ENCODE measurements around the gene SPACA9. TPM values are rescaled to one million over a fixed set of nuclear protein-coding genes. Genes with fewer than 3 reads are reported as not detected.

SPACA9 gene
- total and polyA plus RNA-seq, 2 donors, result 4.6 to 5.8 TPM

DNA sequence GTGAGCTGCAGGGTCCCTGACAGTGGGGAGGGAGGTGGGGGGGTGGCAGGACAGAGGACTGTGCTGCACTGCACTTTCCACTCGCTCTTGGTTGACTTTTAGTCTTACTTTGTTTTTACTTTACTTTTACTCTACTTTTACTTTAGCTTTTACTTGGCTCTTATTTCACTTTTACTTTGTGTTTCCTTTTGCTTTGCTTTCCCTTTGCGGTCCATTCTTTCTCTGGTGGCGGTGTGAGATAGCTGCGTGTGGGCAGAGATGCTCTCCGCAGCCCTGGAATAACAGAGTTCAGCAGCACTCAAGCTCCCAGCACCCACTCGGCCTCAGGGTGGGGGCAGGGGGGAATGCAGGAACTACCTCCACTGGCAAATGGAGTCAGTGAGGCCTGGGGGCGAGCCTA, 5.3 kb upstream of the SPACA9 start:
- Histone ChIP-seq H3K27me3 (ENCODE audit: control insufficient read depth in 2 of 2, insufficient read depth in 1 of 2, low read length in 1 of 2) (peaks cover 0 to 5% of the 10 kb centered on the region in 2 donors), H3K36me3 (ENCODE audit: control insufficient read depth in 2 of 2, insufficient read depth in 2 of 2, low read length in 1 of 2) (peaks cover 0 to 3% of the 10 kb centered on the region in 2 donors), H3K4me1 (ENCODE audit: control insufficient read depth in 2 of 2, insufficient read depth in 2 of 2, low read length in 2 of 2) (peaks cover 7 to 12% of the 10 kb centered on the region in 2 donors), H3K4me3 (ENCODE audit: low read length in 2 of 2) (no peak overlapping the region), H3K27ac (ENCODE audit: low read depth in 1 of 2, low read length in 1 of 2) (no peak overlapping the region), H3K9me3 (ENCODE audit: control insufficient read depth in 2 of 2, insufficient read depth in 1 of 2, low read length in 1 of 2) (peaks cover 0 to 2% of the 10 kb centered on the region in 2 donors)
- DNase-seq (ENCODE audit: low read depth in 6 of 9, low spot score in 9 of 9), result no peak
- WGBS, result 89% methylated on average over 7 of the region's 7 CpGs

DNA sequence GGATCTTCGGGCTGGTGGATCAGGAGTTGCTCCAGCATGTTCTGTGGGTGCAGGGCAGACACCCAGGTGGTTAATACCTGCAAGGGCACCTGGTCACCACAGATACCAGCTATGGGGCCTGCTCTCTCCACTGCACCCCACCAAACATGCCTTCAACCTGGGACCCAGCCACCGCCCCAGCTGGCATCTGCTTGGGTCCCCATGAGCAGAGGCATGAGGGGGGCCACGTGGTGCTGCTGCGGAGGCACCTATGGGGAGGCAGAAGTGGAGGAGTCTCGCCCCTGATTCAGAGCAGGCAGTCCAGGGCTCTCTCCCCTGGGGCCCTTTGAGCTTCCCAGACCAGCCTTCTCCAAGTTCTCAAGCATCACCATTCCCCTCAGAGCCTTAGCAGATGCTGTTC, 3.5 kb upstream of the SPACA9 start:
- Histone ChIP-seq H3K4me1 (ENCODE audit: control insufficient read depth in 2 of 2, insufficient read depth in 2 of 2, low read length in 2 of 2) (peaks cover 21 to 28% of the 10 kb centered on the region in 2 donors), H3K9me3 (ENCODE audit: control insufficient read depth in 2 of 2, insufficient read depth in 1 of 2, low read length in 1 of 2) (peaks cover 0 to 2% of the 10 kb centered on the region in 2 donors), H3K27me3 (ENCODE audit: control insufficient read depth in 2 of 2, insufficient read depth in 1 of 2, low read length in 1 of 2) (peaks cover 0 to 5% of the 10 kb centered on the region in 2 donors), H3K36me3 (ENCODE audit: control insufficient read depth in 2 of 2, insufficient read depth in 2 of 2, low read length in 1 of 2) (no peaks in the 10 kb centered on the region), H3K4me3 (ENCODE audit: low read length in 2 of 2) (no peak overlapping the region), H3K27ac (ENCODE audit: low read depth in 1 of 2, low read length in 1 of 2) (no peak overlapping the region)
- DNase-seq (ENCODE audit: low read depth in 6 of 9, low spot score in 9 of 9), result no peak
- 95% methylated on average over 5 of the region's 5 CpGs for WGBS

DNA sequence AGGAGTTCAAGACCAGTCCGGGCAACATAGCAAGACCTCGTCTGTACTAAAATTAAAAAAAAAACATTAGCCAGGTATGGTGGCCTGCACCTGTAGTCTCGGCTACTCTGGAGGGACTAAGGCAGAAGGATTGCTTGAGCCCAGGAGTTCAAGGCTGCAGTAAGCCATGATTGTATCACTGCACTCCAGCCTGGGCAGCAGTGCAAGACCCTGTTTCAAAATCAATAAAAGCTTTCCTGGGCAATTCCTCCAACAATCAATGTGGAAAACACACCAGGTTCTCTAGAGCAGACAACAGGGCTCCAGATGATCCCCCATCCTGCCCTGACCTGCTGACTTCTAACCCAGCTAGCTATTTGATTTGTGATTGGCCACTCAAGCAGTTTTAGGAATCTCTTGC, 1.8 kb upstream of the SPACA9 start:
- WGBS, result 96% methylated on average over 3 of the region's 3 CpGs
- H3K9me3 ChIP-seq (ENCODE audit: control insufficient read depth in 2 of 2, insufficient read depth in 1 of 2, low read length in 1 of 2), result peaks cover 0 to 2% of the 10 kb centered on the region in 2 donors
- peaks cover 0 to 5% of the 10 kb centered on the region in 2 donors for H3K27me3 ChIP-seq (ENCODE audit: control insufficient read depth in 2 of 2, insufficient read depth in 1 of 2, low read length in 1 of 2)
- no peak for DNase-seq (ENCODE audit: low read depth in 6 of 9, low spot score in 9 of 9)
- no peak overlapping the region for H3K27ac ChIP-seq (ENCODE audit: low read depth in 1 of 2, low read length in 1 of 2)
- peaks cover 21 to 34% of the 10 kb centered on the region in 2 donors for H3K4me1 ChIP-seq (ENCODE audit: control insufficient read depth in 2 of 2, insufficient read depth in 2 of 2, low read length in 2 of 2)
- no peaks in the 10 kb centered on the region for H3K36me3 ChIP-seq (ENCODE audit: control insufficient read depth in 2 of 2, insufficient read depth in 2 of 2, low read length in 1 of 2)
- no peak overlapping the region for H3K4me3 ChIP-seq (ENCODE audit: low read length in 2 of 2)

DNA sequence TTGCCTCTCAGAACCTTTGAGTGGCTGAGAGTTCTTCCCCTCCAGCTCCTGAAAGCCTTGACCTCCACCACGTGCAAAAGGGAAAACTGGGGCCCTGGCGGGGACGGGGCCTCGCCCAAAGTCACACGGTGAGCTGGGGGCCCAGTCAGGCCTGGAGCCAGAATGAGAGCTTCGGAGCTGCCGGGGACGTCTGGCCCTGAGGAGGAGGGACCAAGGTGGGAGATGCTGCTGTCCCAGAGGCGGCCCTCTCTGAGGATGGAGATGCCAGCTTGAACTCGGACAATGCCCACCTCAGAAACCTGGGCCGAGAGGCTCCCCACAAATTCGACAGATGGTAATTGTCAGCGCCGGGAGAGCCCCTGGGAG, 1.3 kb upstream of the SPACA9 start:
- peaks cover 23 to 40% of the 10 kb centered on the region in 2 donors for H3K4me1 ChIP-seq (ENCODE audit: control insufficient read depth in 2 of 2, insufficient read depth in 2 of 2, low read length in 2 of 2)
- peaks cover 0 to 2% of the 10 kb centered on the region in 2 donors for H3K9me3 ChIP-seq (ENCODE audit: control insufficient read depth in 2 of 2, insufficient read depth in 1 of 2, low read length in 1 of 2)
- H3K4me3 ChIP-seq (ENCODE audit: low read length in 2 of 2), result peak overlapping the region; percentile 98
- DNase-seq (ENCODE audit: low read depth in 6 of 9, low spot score in 9 of 9), result no peak
- WGBS, result 78% methylated on average over 14 of the region's 14 CpGs
- no peaks in the 10 kb centered on the region for H3K36me3 ChIP-seq (ENCODE audit: control insufficient read depth in 2 of 2, insufficient read depth in 2 of 2, low read length in 1 of 2)
- H3K27me3 ChIP-seq (ENCODE audit: control insufficient read depth in 2 of 2, insufficient read depth in 1 of 2, low read length in 1 of 2), result peaks cover 0 to 5% of the 10 kb centered on the region in 2 donors
- H3K27ac ChIP-seq (ENCODE audit: low read depth in 1 of 2, low read length in 1 of 2), result no peak overlapping the region

DNA sequence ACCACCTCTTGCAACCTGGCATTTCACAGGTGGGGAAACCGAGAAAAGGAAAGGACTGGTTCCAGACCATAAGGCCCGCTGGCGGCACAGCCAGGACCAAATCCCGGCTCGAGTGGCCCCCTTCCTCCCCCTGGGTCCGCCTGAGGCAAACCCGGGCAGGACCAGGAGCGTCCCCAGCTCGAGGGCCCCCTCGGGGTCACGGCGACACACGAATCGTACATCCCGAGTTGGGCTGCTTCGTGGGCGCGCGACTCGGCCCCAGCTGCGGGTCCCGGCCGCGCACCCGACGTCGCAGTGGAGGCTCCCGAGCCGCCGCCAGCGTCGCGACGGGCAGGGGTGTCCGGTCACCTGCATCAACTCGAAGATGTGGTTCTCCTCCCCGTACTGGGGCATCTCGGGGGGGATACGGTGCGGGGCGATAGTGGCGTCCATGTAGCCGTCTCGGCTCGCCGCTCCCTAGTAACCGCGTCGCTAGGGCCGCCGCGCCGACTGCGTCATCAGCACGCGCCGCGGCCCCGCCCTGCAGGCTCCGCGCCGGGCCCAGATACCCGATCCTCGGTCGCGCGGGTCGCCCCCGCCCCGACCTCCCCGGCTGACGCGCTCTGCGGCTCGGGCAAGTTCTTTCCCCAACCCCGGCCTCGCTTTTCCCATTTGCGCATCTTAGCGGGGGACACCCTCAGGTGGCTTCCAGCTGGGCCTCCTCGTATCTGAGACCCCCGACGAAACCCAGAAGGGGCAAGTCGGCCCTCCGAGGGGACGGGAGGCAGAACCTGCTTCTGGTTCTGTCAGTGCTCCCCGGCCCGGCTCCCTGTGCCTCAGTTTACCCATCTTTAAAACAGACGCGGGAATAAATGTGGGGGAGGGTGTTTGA, 639 bp upstream of the SPACA9 start, which contains the start of gene AK8:
AK8 (minus strand) TSS at position 461 of the 871 bp plus-strand sequence; CDS start at position 432, 29 bp downstream.
- peaks cover 0 to 5% of the 10 kb centered on the region in 2 donors for H3K27me3 ChIP-seq (ENCODE audit: control insufficient read depth in 2 of 2, insufficient read depth in 1 of 2, low read length in 1 of 2)
- WGBS, result 2% methylated on average over 89 of the region's 89 CpGs
- peak in 8 of 9 donors; percentile 52 to 89 (median 72) for DNase-seq (ENCODE audit: low read depth in 6 of 9, low spot score in 9 of 9)
- no peaks in the 10 kb centered on the region for H3K36me3 ChIP-seq (ENCODE audit: control insufficient read depth in 2 of 2, insufficient read depth in 2 of 2, low read length in 1 of 2)
- H3K27ac ChIP-seq (ENCODE audit: low read depth in 1 of 2, low read length in 1 of 2), result peak within 1 kb of the TSS; percentile 87 to 88
- peaks cover 23 to 44% of the 10 kb centered on the region in 2 donors for H3K4me1 ChIP-seq (ENCODE audit: control insufficient read depth in 2 of 2, insufficient read depth in 2 of 2, low read length in 2 of 2)
- H3K9me3 ChIP-seq (ENCODE audit: control insufficient read depth in 2 of 2, insufficient read depth in 1 of 2, low read length in 1 of 2), result peaks cover 0 to 2% of the 10 kb centered on the region in 2 donors
- H3K4me3 ChIP-seq (ENCODE audit: low read length in 2 of 2), result peak within 1 kb of the TSS; percentile 98

DNA sequence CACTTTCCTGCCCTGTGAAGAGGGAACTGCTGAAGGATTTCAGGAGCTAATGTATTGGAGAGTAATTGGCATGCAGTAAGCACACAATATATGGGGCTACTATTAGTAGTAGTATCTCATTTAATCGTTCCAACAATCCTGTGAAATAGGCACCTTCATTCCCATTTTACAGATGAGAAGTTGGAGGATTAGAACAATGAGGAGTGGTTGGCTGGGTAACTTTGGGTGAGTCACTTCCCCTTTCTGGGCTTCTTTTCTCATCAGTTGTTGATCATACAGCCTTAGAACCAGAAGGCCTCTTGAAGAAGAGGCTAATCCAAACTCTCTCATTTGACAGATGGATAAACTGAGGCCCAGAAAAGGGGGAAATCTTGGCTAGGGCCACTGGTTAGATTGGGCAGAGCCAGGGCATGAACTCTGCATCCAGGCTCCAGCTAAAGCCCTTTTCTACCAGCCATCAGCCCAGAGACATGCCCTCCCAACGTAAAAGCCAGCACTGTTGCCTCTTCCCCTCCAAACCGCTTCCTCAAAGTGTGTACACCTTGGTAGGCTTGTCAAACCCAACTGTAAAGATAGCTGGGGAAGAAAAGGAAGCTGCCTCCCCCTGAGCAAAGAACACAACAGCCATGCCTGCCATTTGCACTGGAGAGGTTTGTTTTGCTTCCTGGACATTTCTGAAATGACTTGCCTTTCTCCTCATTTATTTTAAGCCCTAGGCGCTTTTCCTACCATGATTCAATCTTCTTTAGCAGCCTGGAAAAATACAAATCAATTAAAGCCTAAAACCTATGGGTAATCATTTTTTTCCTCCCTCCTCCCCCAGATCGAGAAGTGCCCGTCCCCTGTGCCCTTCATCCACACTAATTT, 992 bp downstream of the SPACA9 start:
- Histone ChIP-seq H3K27ac (ENCODE audit: low read depth in 1 of 2, low read length in 1 of 2) (peak overlapping the region; percentile 49 to 88), H3K4me3 (ENCODE audit: low read length in 2 of 2) (peak overlapping the region in 1 of 2 donors; percentile 98), H3K27me3 (ENCODE audit: control insufficient read depth in 2 of 2, insufficient read depth in 1 of 2, low read length in 1 of 2) (peaks cover 0 to 5% of the 10 kb centered on the region in 2 donors), H3K4me1 (ENCODE audit: control insufficient read depth in 2 of 2, insufficient read depth in 2 of 2, low read length in 2 of 2) (peaks cover 23 to 38% of the 10 kb centered on the region in 2 donors), H3K9me3 (ENCODE audit: control insufficient read depth in 2 of 2, insufficient read depth in 1 of 2, low read length in 1 of 2) (peaks cover 0 to 2% of the 10 kb centered on the region in 2 donors), H3K36me3 (ENCODE audit: control insufficient read depth in 2 of 2, insufficient read depth in 2 of 2, low read length in 1 of 2) (peaks cover 3 to 4% of the 10 kb centered on the region in 2 donors)
- 75% methylated on average over 6 of the region's 6 CpGs for WGBS
- DNase-seq (ENCODE audit: low read depth in 6 of 9, low spot score in 9 of 9), result peak in 2 of 9 donors; percentile 51 to 76

DNA sequence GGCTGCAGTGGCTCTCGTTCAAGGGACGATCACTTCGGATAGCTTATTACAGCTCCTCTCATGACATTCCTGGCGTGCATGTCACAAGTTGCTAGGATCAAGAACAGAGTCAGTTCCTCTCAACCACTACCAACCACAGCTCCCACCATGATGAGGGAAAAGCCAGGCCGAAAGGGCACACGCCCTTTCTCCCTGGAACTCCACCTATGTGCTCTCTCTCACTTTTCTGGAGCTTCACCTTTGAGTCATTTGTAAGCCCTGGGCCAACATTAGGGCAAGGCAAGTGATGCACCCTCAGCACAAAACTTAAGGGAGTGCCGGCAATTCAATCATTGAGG, 1.6 kb downstream of the SPACA9 start:
- peak overlapping the region; percentile 46 to 88 for H3K27ac ChIP-seq (ENCODE audit: low read depth in 1 of 2, low read length in 1 of 2)
- no peak overlapping the region for H3K4me3 ChIP-seq (ENCODE audit: low read length in 2 of 2)
- H3K4me1 ChIP-seq (ENCODE audit: control insufficient read depth in 2 of 2, insufficient read depth in 2 of 2, low read length in 2 of 2), result peaks cover 23 to 41% of the 10 kb centered on the region in 2 donors
- H3K36me3 ChIP-seq (ENCODE audit: control insufficient read depth in 2 of 2, insufficient read depth in 2 of 2, low read length in 1 of 2), result peaks cover 3 to 4% of the 10 kb centered on the region in 2 donors
- peaks cover 0 to 2% of the 10 kb centered on the region in 2 donors for H3K9me3 ChIP-seq (ENCODE audit: control insufficient read depth in 2 of 2, insufficient read depth in 1 of 2, low read length in 1 of 2)
- DNase-seq (ENCODE audit: low read depth in 6 of 9, low spot score in 9 of 9), result no peak
- whole genome bisulfite sequencing, result 94% methylated on average over 7 of the region's 7 CpGs
- H3K27me3 ChIP-seq (ENCODE audit: control insufficient read depth in 2 of 2, insufficient read depth in 1 of 2, low read length in 1 of 2), result peaks cover 0 to 5% of the 10 kb centered on the region in 2 donors

DNA sequence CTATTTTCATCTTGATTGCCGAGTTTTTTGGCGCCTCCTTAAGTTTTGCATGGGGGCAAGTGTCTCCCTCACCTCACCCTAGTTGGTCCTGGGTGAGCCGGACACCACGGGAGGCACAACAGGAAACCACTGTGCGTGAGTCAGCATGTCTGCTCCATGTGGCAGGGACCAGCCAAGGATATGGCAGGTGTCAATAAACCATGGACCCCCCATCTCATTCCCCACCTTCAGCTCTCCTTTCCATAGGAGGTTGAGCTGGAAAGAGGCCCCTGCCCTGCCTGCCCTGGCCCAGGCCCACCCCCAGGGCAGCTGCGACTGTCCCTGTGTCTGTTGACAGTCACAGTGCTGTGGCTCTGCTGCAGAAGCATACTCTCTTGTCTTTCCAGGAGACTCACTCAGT, 3.1 kb downstream of the SPACA9 start:
- Histone ChIP-seq H3K27ac (ENCODE audit: low read depth in 1 of 2, low read length in 1 of 2) (peak overlapping the region in 1 of 2 donors; percentile 11), H3K4me1 (ENCODE audit: control insufficient read depth in 2 of 2, insufficient read depth in 2 of 2, low read length in 2 of 2) (peaks cover 32 to 55% of the 10 kb centered on the region in 2 donors), H3K36me3 (ENCODE audit: control insufficient read depth in 2 of 2, insufficient read depth in 2 of 2, low read length in 1 of 2) (peaks cover 3 to 4% of the 10 kb centered on the region in 2 donors), H3K27me3 (ENCODE audit: control insufficient read depth in 2 of 2, insufficient read depth in 1 of 2, low read length in 1 of 2) (peaks cover 0 to 5% of the 10 kb centered on the region in 2 donors), H3K9me3 (ENCODE audit: control insufficient read depth in 2 of 2, insufficient read depth in 1 of 2, low read length in 1 of 2) (peaks cover 0 to 2% of the 10 kb centered on the region in 2 donors), H3K4me3 (ENCODE audit: low read length in 2 of 2) (no peak overlapping the region)
- WGBS, result 38% methylated on average over 6 of the region's 6 CpGs
- DNase-seq (ENCODE audit: low read depth in 6 of 9, low spot score in 9 of 9), result no peak
